ENCODE measurements around the gene SIM1.

The SIM1 gene

DNA sequence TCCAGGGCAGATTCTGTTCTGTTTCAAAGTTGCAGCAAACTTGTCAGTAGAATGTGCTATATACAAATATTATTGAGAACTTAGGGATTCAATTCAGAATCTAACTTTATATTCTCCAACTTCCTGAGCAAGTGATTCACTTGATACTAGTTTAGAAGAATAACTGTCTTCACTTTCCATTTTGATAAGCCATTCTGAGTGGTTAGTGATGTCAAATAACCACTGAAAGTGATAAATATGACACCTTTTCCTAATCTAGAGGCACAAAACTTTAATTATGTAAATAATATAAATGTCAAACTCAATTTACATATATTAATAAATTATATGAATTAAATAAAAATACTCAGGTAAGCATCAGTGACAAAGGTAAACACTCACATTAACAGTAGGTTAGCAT lies 20.5 kb upstream of the SIM1 start:
- no peak overlapping the region for H3K4me3 ChIP-seq (ENCODE audit: low read length)

DNA sequence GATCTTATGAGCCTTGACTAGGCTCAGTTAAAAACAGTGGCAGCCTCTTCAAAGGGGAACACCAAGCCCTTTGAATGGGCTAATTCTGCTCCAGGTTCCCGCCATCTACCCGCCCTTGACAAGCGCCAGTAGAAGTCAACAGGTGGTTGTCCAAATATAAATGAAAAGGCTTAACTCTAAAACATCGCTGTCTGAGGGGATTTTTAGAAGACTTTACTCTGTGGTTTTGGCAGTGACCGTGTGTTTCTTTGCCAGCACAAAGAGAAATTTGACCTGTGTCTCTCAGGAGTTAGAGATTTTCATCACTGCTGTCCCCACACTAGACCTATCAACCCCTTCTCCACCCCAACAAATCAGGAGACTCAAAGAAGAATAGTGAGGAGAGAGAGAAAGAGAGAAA lies 19.8 kb upstream of the SIM1 start:
- TF ChIP-seq, protein P1, sequence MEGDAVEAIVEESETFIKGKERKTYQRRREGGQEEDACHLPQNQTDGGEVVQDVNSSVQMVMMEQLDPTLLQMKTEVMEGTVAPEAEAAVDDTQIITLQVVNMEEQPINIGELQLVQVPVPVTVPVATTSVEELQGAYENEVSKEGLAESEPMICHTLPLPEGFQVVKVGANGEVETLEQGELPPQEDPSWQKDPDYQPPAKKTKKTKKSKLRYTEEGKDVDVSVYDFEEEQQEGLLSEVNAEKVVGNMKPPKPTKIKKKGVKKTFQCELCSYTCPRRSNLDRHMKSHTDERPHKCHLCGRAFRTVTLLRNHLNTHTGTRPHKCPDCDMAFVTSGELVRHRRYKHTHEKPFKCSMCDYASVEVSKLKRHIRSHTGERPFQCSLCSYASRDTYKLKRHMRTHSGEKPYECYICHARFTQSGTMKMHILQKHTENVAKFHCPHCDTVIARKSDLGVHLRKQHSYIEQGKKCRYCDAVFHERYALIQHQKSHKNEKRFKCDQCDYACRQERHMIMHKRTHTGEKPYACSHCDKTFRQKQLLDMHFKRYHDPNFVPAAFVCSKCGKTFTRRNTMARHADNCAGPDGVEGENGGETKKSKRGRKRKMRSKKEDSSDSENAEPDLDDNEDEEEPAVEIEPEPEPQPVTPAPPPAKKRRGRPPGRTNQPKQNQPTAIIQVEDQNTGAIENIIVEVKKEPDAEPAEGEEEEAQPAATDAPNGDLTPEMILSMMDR (conservative IDR thresholded peaks at IDR 0.05; ENCODE audit: low read depth, low read length) = no peak
- DNase-seq (ENCODE audit: low read depth) = no peak
- no peak overlapping the region for H3K4me3 ChIP-seq (ENCODE audit: low read length)

More for the DNA sequence above, 20.5 kb upstream of the SIM1 start:
- DNase-seq (ENCODE audit: low read depth) = no peak
- TF ChIP-seq, protein P1 (conservative IDR thresholded peaks at IDR 0.05; ENCODE audit: low read depth, low read length) = no peak

DNA sequence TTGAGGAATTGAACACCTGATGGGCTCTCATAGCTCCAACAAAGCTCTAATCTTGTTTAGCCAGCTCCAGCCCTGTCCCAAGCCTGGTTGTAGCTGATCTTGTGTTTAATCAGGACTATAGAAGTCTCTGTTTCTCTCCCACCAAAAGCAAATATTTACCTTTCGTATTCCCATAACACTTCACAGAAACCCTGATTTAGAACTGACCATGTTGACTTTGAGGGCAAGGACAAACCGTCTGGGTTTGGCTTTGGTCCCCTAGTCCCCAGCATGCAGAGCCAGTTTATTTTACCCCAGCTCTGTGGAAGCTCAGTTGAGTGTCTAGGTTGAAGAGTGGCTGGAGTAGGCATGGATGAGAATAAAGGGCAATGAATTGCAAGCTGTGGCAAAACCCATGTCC lies 18.0 kb upstream of the SIM1 start:
- no peak for DNase-seq (ENCODE audit: low read depth)
- TF ChIP-seq, protein P1 (conservative IDR thresholded peaks at IDR 0.05; ENCODE audit: low read depth, low read length) = no peak
- no peak overlapping the region for H3K4me3 ChIP-seq (ENCODE audit: low read length)

DNA sequence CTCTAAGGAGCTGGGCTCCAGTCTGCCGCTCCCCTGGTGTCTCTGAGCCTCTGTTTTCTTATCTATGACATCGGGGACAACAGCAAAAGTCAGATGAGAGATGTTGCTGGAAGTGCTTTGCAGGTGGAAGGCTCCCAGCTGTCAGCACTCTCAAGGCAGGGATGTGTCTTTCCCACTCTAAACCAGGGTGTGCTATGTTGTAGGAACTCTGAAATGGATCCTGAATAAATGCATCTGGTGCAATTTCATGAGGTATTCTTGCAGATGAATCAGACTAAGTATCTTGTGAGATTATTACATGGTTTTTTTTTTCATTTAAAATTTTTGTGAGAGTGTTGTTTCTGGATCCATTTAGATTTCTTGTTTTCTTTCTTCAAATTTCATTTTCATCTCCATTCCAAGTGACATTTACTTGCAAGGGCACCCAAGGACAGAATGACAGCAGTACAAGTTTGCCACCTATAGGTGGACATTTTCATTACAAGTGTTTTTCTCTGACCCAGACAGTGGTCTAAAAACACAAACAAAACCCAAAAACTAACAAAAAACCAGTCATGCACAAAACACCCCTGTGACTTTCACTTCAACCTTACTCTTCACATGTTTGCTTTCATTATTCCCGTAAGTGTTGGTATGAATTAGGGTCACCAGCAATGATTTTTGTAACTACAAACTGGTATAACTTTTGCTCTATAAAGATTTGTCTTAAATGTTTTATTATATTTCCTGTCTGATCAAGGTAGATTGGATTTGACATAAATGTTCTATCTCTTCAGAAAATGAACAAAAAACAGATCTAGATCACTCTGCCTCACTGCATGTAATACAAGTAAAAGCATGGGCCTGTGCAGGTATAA lies 14.7 kb upstream of the SIM1 start:
- DNase-seq (ENCODE audit: low read depth) = no peak
- TF ChIP-seq, protein P1 (conservative IDR thresholded peaks at IDR 0.05; ENCODE audit: low read depth, low read length) = peak; percentile 74
- H3K4me3 ChIP-seq (ENCODE audit: low read length) = no peak overlapping the region

DNA sequence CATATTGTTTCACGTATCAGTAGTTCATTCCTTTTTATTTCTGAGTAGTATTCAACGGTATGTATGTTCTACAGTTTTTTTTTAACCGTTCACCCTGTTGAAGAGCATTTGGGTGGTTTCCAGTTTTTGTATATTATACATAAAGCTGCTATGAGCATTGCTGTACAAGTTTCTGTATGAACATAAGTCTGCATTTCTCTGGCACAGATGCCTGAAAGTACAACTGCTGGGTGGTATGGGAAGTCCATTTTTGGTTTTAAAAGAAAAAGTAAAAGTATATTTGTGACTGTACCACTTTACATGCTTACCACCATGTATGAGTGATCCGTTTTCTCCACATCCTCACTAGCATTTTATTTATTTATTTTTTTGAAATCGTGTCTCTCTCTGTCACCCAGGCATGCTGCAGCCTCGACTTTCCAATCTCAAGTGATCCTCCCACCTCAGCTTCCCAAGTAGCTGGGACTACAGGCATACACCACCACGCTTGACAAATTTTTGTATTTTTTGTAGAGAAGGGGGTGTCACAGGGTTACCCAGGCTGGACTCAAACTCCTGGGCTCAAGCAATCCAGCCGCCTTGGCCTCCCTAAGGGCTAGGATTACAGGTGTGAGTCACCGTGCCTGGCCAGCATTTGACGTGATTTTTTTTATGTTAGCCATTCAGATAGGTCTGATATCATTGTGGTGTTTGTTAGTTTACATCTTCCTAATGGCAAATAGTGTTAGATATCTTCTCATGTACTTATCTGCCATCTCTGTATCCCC lies 11.0 kb upstream of the SIM1 start:
- no peak overlapping the region for H3K4me3 ChIP-seq (ENCODE audit: low read length)
- TF ChIP-seq, protein P1 (conservative IDR thresholded peaks at IDR 0.05; ENCODE audit: low read depth, low read length) = no peak
- no peak for DNase-seq (ENCODE audit: low read depth)

DNA sequence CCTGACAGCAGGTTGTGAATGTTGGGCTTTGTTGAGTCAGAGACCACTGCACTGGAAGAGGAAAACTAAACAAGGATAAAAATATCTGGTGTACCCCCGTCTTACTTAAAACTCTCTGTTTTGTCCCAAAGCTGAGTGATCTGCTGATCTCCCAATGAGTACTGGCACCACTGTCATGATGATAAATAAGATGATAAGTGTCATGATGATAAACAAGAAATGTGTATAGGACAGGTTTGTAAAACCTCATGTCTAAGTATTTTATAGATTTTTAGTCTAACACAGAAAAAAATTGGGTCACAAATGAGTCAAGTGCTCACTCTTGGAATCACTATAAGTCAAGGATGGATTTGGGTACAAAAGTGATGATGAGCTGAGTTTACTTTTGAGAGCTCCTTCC lies 8.5 kb upstream of the SIM1 start:
- no peak for DNase-seq (ENCODE audit: low read depth)
- no peak overlapping the region for H3K4me3 ChIP-seq (ENCODE audit: low read length)
- TF ChIP-seq, protein P1 (conservative IDR thresholded peaks at IDR 0.05; ENCODE audit: low read depth, low read length) = no peak

Data from retinal pigment epithelial cell (primary cell).